Endothelial cell (in vitro differentiated cells): Measurements from ENCODE around the gene ARFGAP1. TPM values are rescaled to one million over a fixed set of nuclear protein-coding genes. Genes with fewer than 3 reads are reported as not detected.

Source experiments
- DNase-seq: peaks from one replicate; pipeline ENCODE4 v3.0.0; 2021; ENCODE audit warnings: low spot score
- H3K27ac Mint-ChIP-seq: one replicate; pipeline ENCODE4 v1.8.0; 2021; ENCODE audit warnings: mixed read lengths, inconsistent platforms; ENCODE audit not compliant: unreplicated experiment
- H3K27me3 Mint-ChIP-seq: one replicate; pipeline ENCODE4 v1.8.0; 2021; ENCODE audit warnings: mild to moderate bottlenecking, moderate library complexity, mixed read lengths, inconsistent platforms; ENCODE audit not compliant: unreplicated experiment
- H3K36me3 Mint-ChIP-seq: one replicate; pipeline ENCODE4 v1.8.0; 2021; ENCODE audit warnings: mild to moderate bottlenecking, low read depth, mixed read lengths, inconsistent platforms; ENCODE audit not compliant: unreplicated experiment
- H3K4me1 Mint-ChIP-seq: one replicate; pipeline ENCODE4 v1.8.0; 2021; ENCODE audit warnings: mild to moderate bottlenecking, mixed read lengths, inconsistent platforms; ENCODE audit not compliant: unreplicated experiment
- H3K4me3 Mint-ChIP-seq: one replicate; pipeline ENCODE4 v1.8.0; 2021; ENCODE audit warnings: mild to moderate bottlenecking, mixed read lengths, inconsistent platforms; ENCODE audit not compliant: unreplicated experiment
- H3K9me3 Mint-ChIP-seq: one replicate; pipeline ENCODE4 v1.8.0; 2021; ENCODE audit warnings: mixed read lengths, inconsistent platforms; ENCODE audit not compliant: unreplicated experiment
- CTCF ChIP-seq: fragments of 200-600 bp; sonication (generic); IDR thresholded peaks from one replicate; pipeline ENCODE4 v1.5.0; 2021; ENCODE audit warnings: antibody characterized with exemption; ENCODE audit not compliant: unreplicated experiment
- total RNA-seq: library from RNA; stranded (reverse); fragmentation: NEBNext Ultra II Directional; extraction: Animal tissue kit (Norgen Biotek cat#: 25700); gene quantifications from one replicate; pipeline ENCODE4 v1.2.1, GENCODE V29; 2021; ENCODE audit not compliant: unreplicated experiment

Gene ARFGAP1
- total RNA-seq, 1 donor from 2014 or later, result 106 TPM

- H3K27ac Mint-ChIP-seq, result no peak overlapping the region
- H3K27me3 Mint-ChIP-seq, result peaks cover 7% of the 10 kb centered on the region
- H3K9me3 Mint-ChIP-seq, result peaks cover 4% of the 10 kb centered on the region
- H3K4me1 Mint-ChIP-seq, result peaks cover 29% of the 10 kb centered on the region
- no peak for DNase-seq
- TF ChIP-seq CTCF, result no peak
- H3K4me3 Mint-ChIP-seq, result no peak overlapping the region
- H3K36me3 Mint-ChIP-seq, result peaks cover 19% of the 10 kb centered on the region
These were observed 17.8 kb upstream of the ARFGAP1 start for GRCh38 chr20:63254606-63255384.

GRCh38 chr20:63255931-63256704 lies 16.5 kb upstream of the ARFGAP1 start:
- Mint-ChIP-seq H3K27ac (no peak overlapping the region), H3K36me3 (peaks cover 19% of the 10 kb centered on the region), H3K4me1 (peaks cover 29% of the 10 kb centered on the region), H3K27me3 (peaks cover 7% of the 10 kb centered on the region), H3K4me3 (no peak overlapping the region), H3K9me3 (peaks cover 4% of the 10 kb centered on the region)
- no peak for TF ChIP-seq CTCF
- DNase-seq, result no peak

DNA sequence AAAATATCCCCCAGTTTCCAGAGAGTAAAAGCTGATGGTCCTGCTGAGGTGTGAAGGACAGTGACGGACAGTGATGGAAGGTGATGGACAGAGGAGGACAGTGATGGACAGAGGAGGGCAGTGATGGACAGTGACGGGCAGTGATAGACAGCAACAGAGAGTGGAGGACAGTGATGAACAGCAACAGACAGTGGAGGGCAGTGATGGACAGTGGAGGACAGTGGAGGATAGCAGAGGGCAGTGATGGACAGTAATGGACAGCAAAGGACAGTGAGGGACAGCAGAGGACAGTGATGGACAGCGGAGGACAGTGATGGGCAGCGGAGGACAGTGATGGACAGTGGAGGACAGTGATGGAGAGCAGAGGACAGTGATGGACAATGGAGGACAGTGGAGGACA lies 15.7 kb upstream of the ARFGAP1 start:
- Mint-ChIP-seq H3K4me1 (peaks cover 33% of the 10 kb centered on the region), H3K36me3 (peaks cover 19% of the 10 kb centered on the region), H3K27me3 (peaks cover 7% of the 10 kb centered on the region), H3K27ac (no peak overlapping the region), H3K4me3 (peak overlapping the region; percentile 57), H3K9me3 (peaks cover 4% of the 10 kb centered on the region)
- no peak for DNase-seq
- no peak for TF ChIP-seq CTCF

- Mint-ChIP-seq H3K27me3 (peaks cover 7% of the 10 kb centered on the region), H3K27ac (peak overlapping the region; percentile 16), H3K36me3 (peaks cover 18% of the 10 kb centered on the region), H3K4me3 (peak overlapping the region; percentile 37), H3K9me3 (peaks cover 4% of the 10 kb centered on the region), H3K4me1 (peaks cover 36% of the 10 kb centered on the region)
- DNase-seq, result no peak
- no peak for TF ChIP-seq CTCF
These were observed 15.0 kb upstream of the ARFGAP1 start for GRCh38 chr20:63257629-63258028.

GRCh38 chr20:63258781-63259180 lies 13.8 kb upstream of the ARFGAP1 start:
- DNase-seq, result no peak
- no peak for TF ChIP-seq CTCF
- H3K9me3 Mint-ChIP-seq, result peaks cover 4% of the 10 kb centered on the region

More at GRCh38 chr20:63258781-63259180, 13.8 kb upstream of the ARFGAP1 start:
- peaks cover 33% of the 10 kb centered on the region for H3K4me1 Mint-ChIP-seq
- H3K36me3 Mint-ChIP-seq, result peaks cover 15% of the 10 kb centered on the region
- H3K27me3 Mint-ChIP-seq, result peaks cover 3% of the 10 kb centered on the region
- H3K27ac Mint-ChIP-seq, result no peak overlapping the region
- no peak overlapping the region for H3K4me3 Mint-ChIP-seq
